H1 (cell line): ENCODE data around the gene CBR3. TPM values are rescaled to one million over a fixed set of nuclear protein-coding genes. Genes with fewer than 3 reads are reported as not detected.

Experiments used
- CTCF ChIA-PET: fragments of 300-600 bp; sonication (Branson Sonifier 250); formaldehyde crosslinking; loops from one replicate; lab custom pipeline; 2021; ENCODE audit not compliant: partially characterized antibody; lab: Charles Lee
- POLR2A ChIA-PET: fragments of 300-600 bp; sonication (Branson Sonifier 250); formaldehyde crosslinking; loops from one replicate; lab custom pipeline; 2021; ENCODE audit warnings: inconsistent platforms; ENCODE audit not compliant: partially characterized antibody; lab: Charles Lee
- DNase-seq, 2 experiments: peaks; one replicate each; pipeline versions ENCODE4 v3.0.0 to v3.0.0-alpha.2; 2010 to 2022; ENCODE audit warnings: low spot score in 2 of 2, low read depth in 1 of 2, mixed read lengths in 1 of 2
- FAIRE-seq: peaks from 2 replicates; lab custom pipeline; 2011; peaks lifted over from hg19 to GRCh38; lab: Jason Lieb, UNC
- H2AFZ ChIP-seq: 2 replicates; pipeline ENCODE4 v1.8.1; 2012; ENCODE audit warnings: low read length, inconsistent platforms
- H2AK5ac ChIP-seq: 2 replicates; pipeline ENCODE4 v1.6.1; 2013; ENCODE audit warnings: low read depth, low read length
- H2BK120ac ChIP-seq: replicated peaks from 2 replicates; pipeline ENCODE3; 2013; ENCODE audit warnings: low read depth, low read length, inconsistent platforms
- H2BK12ac ChIP-seq: 2 replicates; pipeline ENCODE4 v1.6.1; 2013; ENCODE audit warnings: low read depth, low read length
- H2BK15ac ChIP-seq: 2 replicates; pipeline ENCODE4 v1.6.1; 2013; ENCODE audit warnings: low read length
- H2BK20ac ChIP-seq: 2 replicates; pipeline ENCODE4 v1.6.1; 2013; ENCODE audit warnings: low read length
- H2BK5ac ChIP-seq: 2 replicates; pipeline ENCODE4 v1.6.1; 2013; ENCODE audit warnings: low read depth, low read length
- H3K14ac ChIP-seq: 2 replicates; pipeline ENCODE4 v1.6.1; 2013; ENCODE audit warnings: inconsistent platforms; ENCODE audit not compliant: insufficient read length
- H3K18ac ChIP-seq: 2 replicates; pipeline ENCODE4 v1.6.1; 2013; ENCODE audit warnings: low read length; ENCODE audit errors: extremely low read depth
- H3K23ac ChIP-seq: 2 replicates; pipeline ENCODE4 v1.6.1; 2013; ENCODE audit warnings: inconsistent platforms; ENCODE audit not compliant: insufficient read length
- H3K23me2 ChIP-seq: 2 replicates; pipeline ENCODE4 v1.6.1; 2013; ENCODE audit warnings: low read depth, low read length
- H3K27ac ChIP-seq: 2 replicates; pipeline ENCODE4 v1.6.1; 2011; ENCODE audit warnings: low read depth, low read length, inconsistent platforms
- H3K27me3 ChIP-seq, 4 experiments: replicated peaks in 1 of 4; 1 replicate in 1 of 4; 2 replicates in 3 of 4; pipeline versions ENCODE4 v1.6.1 to v1.8.1; 2011 to 2013; ENCODE audit warnings: low read length in 3 of 4, mild to moderate bottlenecking in 3 of 4, inconsistent platforms in 2 of 4, mixed read lengths in 2 of 4, moderate library complexity in 1 of 4; ENCODE audit not compliant: control insufficient read depth in 3 of 4, insufficient read depth in 3 of 4; ENCODE audit errors: extremely low read depth in 1 of 4
- H3K36me3 ChIP-seq, 4 experiments: 2 replicates each; pipeline versions ENCODE4 v1.6.1 to v1.8.1; 2011 to 2013; ENCODE audit warnings: mild to moderate bottlenecking in 4 of 4, low read length in 3 of 4, moderate library complexity in 2 of 4, control low read depth in 1 of 4, inconsistent platforms in 1 of 4; ENCODE audit not compliant: insufficient read depth in 4 of 4, control insufficient read depth in 2 of 4
- H3K4ac ChIP-seq: replicated peaks from 2 replicates; pipeline ENCODE3; 2013; ENCODE audit warnings: low read length, low read depth, mixed read lengths, inconsistent platforms; ENCODE audit not compliant: insufficient read length
- H3K4me1 ChIP-seq, 4 experiments: replicated peaks in 1 of 4; 1 replicate in 1 of 4; 2 replicates in 3 of 4; pipeline versions ENCODE4 v1.6.1 to v1.8.1; 2011 to 2013; ENCODE audit warnings: low read length in 3 of 4, inconsistent platforms in 2 of 4, mixed read lengths in 1 of 4; ENCODE audit not compliant: insufficient read depth in 4 of 4, control insufficient read depth in 3 of 4
- H3K4me2 ChIP-seq, 2 experiments: 2 replicates each; pipeline versions ENCODE4 v1.6.1 to v1.8.1; 2011 to 2013; ENCODE audit warnings: low read depth in 2 of 2, low read length in 2 of 2, control low read depth in 1 of 2, inconsistent platforms in 1 of 2, mild to moderate bottlenecking in 1 of 2; ENCODE audit not compliant: insufficient read depth in 1 of 2
- H3K4me3 ChIP-seq, 4 experiments: fragments of 200-600, 300-600 bp in 1 of 4; sonication (generic), shearing (Covaris generic), sonication (Bioruptor Twin) in 1 of 4; 2 replicates each; pipeline versions ENCODE4 v1.5.1 to v1.8.1; 2011 to 2016; ENCODE audit warnings: low read length in 4 of 4, low read depth in 3 of 4, control low read depth in 2 of 4, inconsistent platforms in 2 of 4, mild to moderate bottlenecking in 2 of 4, mixed read lengths in 1 of 4, moderate library complexity in 1 of 4; ENCODE audit not compliant: insufficient read depth in 2 of 4; ENCODE audit errors: extremely low read depth in 1 of 4
- H3K56ac ChIP-seq: replicated peaks from 2 replicates; pipeline ENCODE3; 2013; ENCODE audit warnings: low read depth, mild to moderate bottlenecking, mixed read lengths, low read length, inconsistent platforms; ENCODE audit not compliant: insufficient read length
- H3K79me1 ChIP-seq: 2 replicates; pipeline ENCODE4 v1.6.1; 2013; ENCODE audit warnings: low read depth, low read length, control low read depth
- H3K79me2 ChIP-seq, 2 experiments: 2 replicates each; pipeline versions ENCODE4 v1.6.1 to v1.8.1; 2012 to 2013; ENCODE audit warnings: low read length in 2 of 2, mild to moderate bottlenecking in 2 of 2, inconsistent platforms in 1 of 2; ENCODE audit not compliant: insufficient read depth in 2 of 2, control insufficient read depth in 1 of 2
- H3K9ac ChIP-seq, 4 experiments: replicated peaks in 1 of 4; 1 replicate in 1 of 4; 2 replicates in 3 of 4; pipeline versions ENCODE4 v1.6.1 to v1.8.1; 2011 to 2013; ENCODE audit warnings: low read depth in 3 of 4, low read length in 3 of 4, control low read depth in 2 of 4, mild to moderate bottlenecking in 2 of 4, moderate library complexity in 2 of 4, inconsistent platforms in 1 of 4; ENCODE audit errors: extremely low read depth in 1 of 4
- H3K9me3 ChIP-seq, 2 experiments: 2 replicates each; pipeline versions ENCODE4 v1.6.1 to v1.8.1; 2012 to 2013; ENCODE audit warnings: mild to moderate bottlenecking in 2 of 2, moderate library complexity in 2 of 2, control low read depth in 1 of 2, inconsistent platforms in 1 of 2, low read depth in 1 of 2, low read length in 1 of 2, mixed read lengths in 1 of 2; ENCODE audit not compliant: insufficient read depth in 2 of 2
- H4K20me1 ChIP-seq, 2 experiments: replicated peaks in 1 of 2; 2 replicates each; pipeline versions ENCODE3 to v1.8.1; 2011 to 2013; ENCODE audit warnings: inconsistent platforms in 2 of 2, low read length in 2 of 2, mild to moderate bottlenecking in 1 of 2; ENCODE audit not compliant: insufficient read depth in 2 of 2, control insufficient read depth in 1 of 2
- H4K5ac ChIP-seq: 2 replicates; pipeline ENCODE4 v1.6.1; 2013; ENCODE audit warnings: low read length, low read depth, mixed read lengths, inconsistent platforms; ENCODE audit not compliant: insufficient read length
- H4K8ac ChIP-seq: 2 replicates; pipeline ENCODE4 v1.8.0; 2013; ENCODE audit warnings: mild to moderate bottlenecking, moderate library complexity, low read length, inconsistent platforms; ENCODE audit not compliant: insufficient read depth; ENCODE audit errors: extremely low read depth
- H4K91ac ChIP-seq: replicated peaks from 2 replicates; pipeline ENCODE3; 2013; ENCODE audit warnings: low read length, mixed read lengths, inconsistent platforms; ENCODE audit not compliant: insufficient read length
- NANOG ChIP-seq: IDR thresholded peaks from 2 replicates; pipeline ENCODE4 v1.6.1; 2011; ENCODE audit warnings: low read length, low read depth, mild to moderate bottlenecking, inconsistent platforms; ENCODE audit not compliant: insufficient read depth, poor library complexity, severe bottlenecking
- RXRA ChIP-seq: IDR thresholded peaks from 2 replicates; pipeline ENCODE4 v1.6.1; 2011; ENCODE audit warnings: low read depth, mild to moderate bottlenecking, low read length, moderate library complexity; ENCODE audit not compliant: insufficient read depth
- SIN3A ChIP-seq, 2 experiments: IDR thresholded peaks in 1 of 2; conservative IDR thresholded peaks in 1 of 2; 2 replicates each; pipeline ENCODE4 v1.6.1; 2011 to 2012; ENCODE audit warnings: low read length in 2 of 2, improper control_type of control experiment in 1 of 2, low read depth in 1 of 2, mild to moderate bottlenecking in 1 of 2
- YY1 ChIP-seq: IDR thresholded peaks from 2 replicates; pipeline ENCODE4 v1.6.1; 2011; ENCODE audit warnings: low read depth, mild to moderate bottlenecking, low read length
- WGBS, 2 experiments: shearing (Covaris generic) in 1 of 2; methylation state at CpG; one replicate each; pipeline versions ENCODE4 v1.1.6 to v1.1.7; 2013 to 2015; ENCODE audit warnings: low lambda C conversion rate in 2 of 2, mixed read lengths in 2 of 2, inconsistent platforms in 1 of 2, low coverage in 1 of 2, missing lambda C conversion rate in 1 of 2; ENCODE audit not compliant: insufficient replicate concordance in 2 of 2, insufficient coverage in 1 of 2, insufficient read length in 1 of 2; ENCODE audit errors: extremely low coverage in 1 of 2, missing lambda C conversion rate in 1 of 2; 5-methylcytosine and 5-hydroxymethylcytosine counted together
- polyA plus RNA-seq, 7 experiments: library from polyadenylated mRNA; depleted of rRNA in 3 of 7; stranded (reverse) in 5 of 7; unstranded in 2 of 7; fragments of >200 nt in 5 of 7; fragments of 200-250 nt in 2 of 7; gene quantifications; 1 replicate in 5 of 7; 2 replicates in 1 of 7; 4 replicates in 1 of 7; pipeline versions ENCODE4 v1.2.1 to v1.2.3, GENCODE V29; 2011 to 2013; ENCODE audit warnings: missing spikeins in 2 of 7, mixed read lengths in 2 of 7
- total RNA-seq: library from RNA; stranded (reverse); fragmentation: NEBNext Ultra II Directional; extraction: Animal tissue kit (Norgen Biotek cat#: 25700); gene quantifications from 2 replicates; pipeline ENCODE4 v1.2.1, GENCODE V29; 2021

The CBR3 gene
- total and polyA plus RNA-seq, 2 of the 8 experiments (the other 6 are each of a cell fraction or from before 2014, with no cell fraction given), result 1.2 to 4.3 TPM

GRCh38 chr21:36132696-36133095, 2.2 kb upstream of the CBR3 start:
- peak overlapping the region; percentile 65; the same call in 1 of the 2 replicates for H4K8ac ChIP-seq
- H3K27ac ChIP-seq, result no peak overlapping the region
- no peak overlapping the region for H4K91ac ChIP-seq
- H2BK5ac ChIP-seq, result no peak overlapping the region
- H3K36me3 ChIP-seq, result no peaks in the 10 kb centered on the region
- no peak overlapping the region for H4K5ac ChIP-seq
- H3K56ac ChIP-seq, result no peak overlapping the region
- ChIA-PET CTCF (interaction anchor here (0.8 to 1.3 kb wide), 3 partner anchors 8 to 20 kb away, joined by 3 to 7 read pairs (median 6); no protein-coding TSS in a partner anchor), POLR2A (no interaction called here)
- DNase-seq, result no peak
- no peak overlapping the region for H2BK20ac ChIP-seq
- peaks cover 3 to 18% (median 7%) of the 10 kb centered on the region in 4 experiments for H3K4me1 ChIP-seq
- H3K9ac ChIP-seq, result no peak overlapping the region
- H2AK5ac ChIP-seq, result no peak overlapping the region
- no peak overlapping the region for H2AFZ ChIP-seq
- TF ChIP-seq SIN3A (conservative IDR thresholded peaks at IDR 0.05 in 1 of 2, IDR thresholded peaks at IDR 0.05 in 1 of 2; ENCODE audit: low read depth in 1 of 2, low read length in 2 of 2) (no peak), RXRA (no peak), YY1 (no peak), NANOG (no peak)
- H3K18ac ChIP-seq, result no peak overlapping the region
- H3K27me3 ChIP-seq, result peaks cover 11 to 43% (median 28%) of the 10 kb centered on the region in 4 experiments
- H3K23me2 ChIP-seq, result peaks cover 18% of the 10 kb centered on the region
- H2BK15ac ChIP-seq, result no peak overlapping the region
- no peak for FAIRE-seq
- H3K14ac ChIP-seq, result no peak overlapping the region
- WGBS, 2 experiments, result 94% methylated on average over 8 of the region's 8 CpGs; no CpG with 5 or more reads in 1 of the 2 experiments
- H3K4me2 ChIP-seq, result no peak overlapping the region
- H4K20me1 ChIP-seq, result peaks cover 0 to 2% of the 10 kb centered on the region in 2 experiments
- 0 out of 2 replicates have a peak overlapping the region, but pooled peaks have one; percentile 39 for H2BK12ac ChIP-seq
- no peak overlapping the region for H2BK120ac ChIP-seq
- no peak overlapping the region for H3K23ac ChIP-seq
- H3K4me3 ChIP-seq, result no peak overlapping the region
- no peaks in the 10 kb centered on the region for H3K79me1 ChIP-seq
- no peaks in the 10 kb centered on the region for H3K9me3 ChIP-seq
- no peaks in the 10 kb centered on the region for H3K79me2 ChIP-seq
- H3K4ac ChIP-seq, result no peak overlapping the region
